ENCODE data around the gene ENPP3. TPM values are rescaled to one million over a fixed set of nuclear protein-coding genes. Genes with fewer than 3 reads are reported as not detected.

The ENPP3 gene
- total and polyA plus RNA-seq, 2 donors (not counting 1 experiment from before 2014, with no cell fraction given) = 0.18 to 0.25 TPM

- Mint-ChIP-seq H3K4me3 (no peak overlapping the region), H3K9me3 (ENCODE audit: insufficient read depth) (no peaks in the 10 kb centered on the region), H3K27ac (no peak overlapping the region), H3K27me3 (peaks cover 12% of the 10 kb centered on the region), H3K4me1 (no peaks in the 10 kb centered on the region)
- DNase-seq = no peak
- TF ChIP-seq, protein P1, sequence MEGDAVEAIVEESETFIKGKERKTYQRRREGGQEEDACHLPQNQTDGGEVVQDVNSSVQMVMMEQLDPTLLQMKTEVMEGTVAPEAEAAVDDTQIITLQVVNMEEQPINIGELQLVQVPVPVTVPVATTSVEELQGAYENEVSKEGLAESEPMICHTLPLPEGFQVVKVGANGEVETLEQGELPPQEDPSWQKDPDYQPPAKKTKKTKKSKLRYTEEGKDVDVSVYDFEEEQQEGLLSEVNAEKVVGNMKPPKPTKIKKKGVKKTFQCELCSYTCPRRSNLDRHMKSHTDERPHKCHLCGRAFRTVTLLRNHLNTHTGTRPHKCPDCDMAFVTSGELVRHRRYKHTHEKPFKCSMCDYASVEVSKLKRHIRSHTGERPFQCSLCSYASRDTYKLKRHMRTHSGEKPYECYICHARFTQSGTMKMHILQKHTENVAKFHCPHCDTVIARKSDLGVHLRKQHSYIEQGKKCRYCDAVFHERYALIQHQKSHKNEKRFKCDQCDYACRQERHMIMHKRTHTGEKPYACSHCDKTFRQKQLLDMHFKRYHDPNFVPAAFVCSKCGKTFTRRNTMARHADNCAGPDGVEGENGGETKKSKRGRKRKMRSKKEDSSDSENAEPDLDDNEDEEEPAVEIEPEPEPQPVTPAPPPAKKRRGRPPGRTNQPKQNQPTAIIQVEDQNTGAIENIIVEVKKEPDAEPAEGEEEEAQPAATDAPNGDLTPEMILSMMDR (IDR thresholded peaks at IDR 0.05) = no peak
- TF ChIP-seq EZH2 (IDR thresholded peaks at IDR 0.05; ENCODE audit: borderline replicate concordance, insufficient read depth, low read depth, low read length, poor library complexity, severe bottlenecking) = no peak
- POLR2A ChIA-PET = no interaction called here
- H3K27ac ChIP-seq (ENCODE audit: low read length in 2 of 2) = no peak overlapping the region
- H3K36me3 ChIP-seq (replicated peaks in 1 of 2; ENCODE audit: control extremely low read depth in 1 of 2, control insufficient read depth in 1 of 2, extremely low read depth in 1 of 2, insufficient read depth in 2 of 2, low read length in 1 of 2) = no peaks in the 10 kb centered on the region
- WGBS (ENCODE audit: insufficient coverage) = no CpG with 5 or more reads among the region's 1 CpG
- no peaks in the 10 kb centered on the region for H3K9me3 ChIP-seq (ENCODE audit: control extremely low read depth in 1 of 3, control insufficient read depth in 2 of 3, insufficient read depth in 1 of 3, low read length in 2 of 3)
- no peaks in the 10 kb centered on the region for H4K20me1 ChIP-seq (ENCODE audit: control insufficient read depth, insufficient read depth, low read length, poor library complexity, severe bottlenecking)
- H3K79me2 ChIP-seq (ENCODE audit: control insufficient read depth, insufficient read depth, low read length) = no peaks in the 10 kb centered on the region
- intact Hi-C loops (cut with micrococcal nuclease) = no loop called here
- ATAC-seq (ENCODE audit: low read depth) = no peak
- H3K9ac ChIP-seq (ENCODE audit: low read length) = no peak overlapping the region
- no peak overlapping the region for H3K4me3 ChIP-seq (ENCODE audit: control extremely low read depth in 1 of 5, extremely low read depth in 1 of 5, insufficient read depth in 1 of 5, low read depth in 2 of 5, low read length in 4 of 5)
- H3K4me2 ChIP-seq (replicated peaks; ENCODE audit: low read depth, low read length, poor library complexity, severe bottlenecking) = no peak overlapping the region
- CTCF ChIA-PET = interaction anchor here (0.7 kb wide), 1 partner anchor 80 kb away, joined by 5 read pairs; no protein-coding TSS in a partner anchor
- H3K27me3 ChIP-seq (replicated peaks in 1 of 4; ENCODE audit: control extremely low read depth in 1 of 4, control insufficient read depth in 3 of 4, insufficient read depth in 4 of 4, low read length in 3 of 4) = no peaks in the 10 kb centered on the region
- no peaks in the 10 kb centered on the region for H3K4me1 ChIP-seq (ENCODE audit: control insufficient read depth in 2 of 2, insufficient read depth in 2 of 2, low read length in 2 of 2)
- H2AFZ ChIP-seq (ENCODE audit: insufficient read depth, low read depth, low read length, poor library complexity, severe bottlenecking) = no peak overlapping the region
These were observed 124.6 kb downstream of the ENPP3 start for GRCh38 chr6:131761762-131762067.

- H3K36me3 ChIP-seq (replicated peaks in 1 of 2; ENCODE audit: control extremely low read depth in 1 of 2, control insufficient read depth in 1 of 2, extremely low read depth in 1 of 2, insufficient read depth in 2 of 2, low read length in 1 of 2) = no peaks in the 10 kb centered on the region
- TF ChIP-seq, protein P1 (IDR thresholded peaks at IDR 0.05) = no peak
- TF ChIP-seq EZH2 (IDR thresholded peaks at IDR 0.05; ENCODE audit: borderline replicate concordance, insufficient read depth, low read depth, low read length, poor library complexity, severe bottlenecking) = no peak
- ATAC-seq (ENCODE audit: low read depth) (no peak), DNase-seq (no peak)
- no peaks in the 10 kb centered on the region for H3K79me2 ChIP-seq (ENCODE audit: control insufficient read depth, insufficient read depth, low read length)
- Mint-ChIP-seq H3K9me3 (ENCODE audit: insufficient read depth) (no peaks in the 10 kb centered on the region), H3K4me1 (no peaks in the 10 kb centered on the region), H3K27ac (no peak overlapping the region), H3K27me3 (peaks cover 12% of the 10 kb centered on the region), H3K4me3 (no peak overlapping the region)
- no peak overlapping the region for H2AFZ ChIP-seq (ENCODE audit: insufficient read depth, low read depth, low read length, poor library complexity, severe bottlenecking)
- no peaks in the 10 kb centered on the region for H4K20me1 ChIP-seq (ENCODE audit: control insufficient read depth, insufficient read depth, low read length, poor library complexity, severe bottlenecking)
- intact Hi-C loops (cut with micrococcal nuclease) = no loop called here
- no peaks in the 10 kb centered on the region for H3K27me3 ChIP-seq (replicated peaks in 1 of 4; ENCODE audit: control extremely low read depth in 1 of 4, control insufficient read depth in 3 of 4, insufficient read depth in 4 of 4, low read length in 3 of 4)
- 83% methylated on average over 1 of the region's 2 CpGs for WGBS (ENCODE audit: insufficient coverage)
- H3K4me3 ChIP-seq (ENCODE audit: control extremely low read depth in 1 of 5, extremely low read depth in 1 of 5, insufficient read depth in 1 of 5, low read depth in 2 of 5, low read length in 4 of 5) = no peak overlapping the region
- no peaks in the 10 kb centered on the region for H3K4me1 ChIP-seq (ENCODE audit: control insufficient read depth in 2 of 2, insufficient read depth in 2 of 2, low read length in 2 of 2)
- H3K27ac ChIP-seq (ENCODE audit: low read length in 2 of 2) = no peak overlapping the region
- H3K4me2 ChIP-seq (replicated peaks; ENCODE audit: low read depth, low read length, poor library complexity, severe bottlenecking) = no peak overlapping the region
- ChIA-PET POLR2A (no interaction called here), CTCF (no interaction called here)
- H3K9me3 ChIP-seq (ENCODE audit: control extremely low read depth in 1 of 3, control insufficient read depth in 2 of 3, insufficient read depth in 1 of 3, low read length in 2 of 3) = no peaks in the 10 kb centered on the region
- H3K9ac ChIP-seq (ENCODE audit: low read length) = no peak overlapping the region
These were observed 125.9 kb downstream of the ENPP3 start for GRCh38 chr6:131762984-131763383.
